Activated CD4-positive, alpha-beta T cell treated with anti-CD3 and anti-CD28 coated beads, Interleukin-10, Interleukin-2, amounts not matched to agents 100 ng/mL and 50 ng/mL, durations not matched to agents 16 hours and 8 hours (primary cell): ENCODE measurements around the gene TADA2A.
"Not testable (repeated sequence)": the region's sequence is repeated elsewhere in the genome, so short reads cannot be mapped to it uniquely, and the experiment has no call there.

ENCODE experiments used
- DNase-seq: peaks from one replicate; pipeline ENCODE4 v3.0.0-alpha.2; 2020

Gene TADA2A

GRCh38 chr17:37400505-37400904, 6.2 kb upstream of the TADA2A start:
- DNase-seq: no peak

GRCh38 chr17:37405522-37405921, 1.2 kb upstream of the TADA2A start:
- DNase-seq: not testable (repeated sequence)

- no peak for DNase-seq
These were observed 591 bp upstream of the TADA2A start for GRCh38 chr17:37405955-37406634.

GRCh38 chr17:37408145-37408479, 1.4 kb downstream of the TADA2A start:
- not testable (repeated sequence) for DNase-seq

- DNase-seq: no peak
These were observed 3.7 kb downstream of the TADA2A start for GRCh38 chr17:37410357-37410756.

GRCh38 chr17:37413875-37414519, 7.3 kb downstream of the TADA2A start:
- no peak for DNase-seq

- no peak for DNase-seq
These were observed 11.2 kb downstream of the TADA2A start for GRCh38 chr17:37417852-37418251.

- DNase-seq: no peak
These were observed 16.4 kb downstream of the TADA2A start for GRCh38 chr17:37422971-37423625.

- DNase-seq: no peak
These were observed 18.6 kb downstream of the TADA2A start for GRCh38 chr17:37425268-37425667.

GRCh38 chr17:37429039-37429438, 22.4 kb downstream of the TADA2A start:
- no peak for DNase-seq

- DNase-seq: no peak
These were observed 22.8 kb downstream of the TADA2A start for GRCh38 chr17:37429453-37429852.

- peak; percentile 77 for DNase-seq
These were observed 23.5 kb downstream of the TADA2A start for GRCh38 chr17:37430051-37430627.

- DNase-seq: no peak
These were observed 26.0 kb downstream of the TADA2A start for GRCh38 chr17:37432671-37433070.

- DNase-seq: no peak
These were observed 31.5 kb downstream of the TADA2A start for GRCh38 chr17:37438141-37438540.

GRCh38 chr17:37440424-37440823, 33.7 kb downstream of the TADA2A start:
- peak; percentile 21 for DNase-seq

GRCh38 chr17:37441369-37442014, 34.8 kb downstream of the TADA2A start:
- DNase-seq: not testable (repeated sequence)

- DNase-seq: no peak
These were observed 39.3 kb downstream of the TADA2A start for GRCh38 chr17:37446027-37446426.

GRCh38 chr17:37447641-37448040, 41.0 kb downstream of the TADA2A start:
- DNase-seq: no peak

GRCh38 chr17:37450112-37450511, 43.4 kb downstream of the TADA2A start:
- DNase-seq: no peak

GRCh38 chr17:37457801-37458200, 51.1 kb downstream of the TADA2A start:
- not testable (repeated sequence) for DNase-seq

- DNase-seq: no peak
These were observed 52.1 kb downstream of the TADA2A start for GRCh38 chr17:37458805-37459204.

GRCh38 chr17:37461668-37462067, 55.0 kb downstream of the TADA2A start:
- DNase-seq: peak; percentile 8

GRCh38 chr17:37462492-37462891, 55.8 kb downstream of the TADA2A start:
- no peak for DNase-seq
